HG03378 (cell line): ENCODE data around the gene FAM193B.
"Not testable (repeated sequence)": the region's sequence is repeated elsewhere in the genome, so short reads cannot be mapped to it uniquely, and the experiment has no call there.

ENCODE experiments used
- ATAC-seq: cut with Tn5 transposase; IDR thresholded peaks from one replicate; pipeline ENCODE4 v1.9.1; 2021; ENCODE audit warnings: mild to moderate bottlenecking, moderate library complexity; ENCODE audit not compliant: unreplicated experiment

FAM193B gene

GRCh38 chr5:177578316-177578715, 24.0 kb upstream of the FAM193B start:
- no peak for ATAC-seq

- ATAC-seq: no peak
Measured at GRCh38 chr5:177576169-177576568, 21.8 kb upstream of the FAM193B start.

GRCh38 chr5:177575488-177575887, 21.1 kb upstream of the FAM193B start:
- no peak for ATAC-seq

GRCh38 chr5:177569894-177570293, 15.5 kb upstream of the FAM193B start:
- no peak for ATAC-seq

- ATAC-seq: no peak
Measured at GRCh38 chr5:177568326-177568725, 14.0 kb upstream of the FAM193B start.

GRCh38 chr5:177565046-177565445, 10.7 kb upstream of the FAM193B start:
- ATAC-seq: no peak

GRCh38 chr5:177559446-177559941, 5.1 kb upstream of the FAM193B start:
- not testable (repeated sequence) for ATAC-seq

GRCh38 chr5:177557796-177558195, 3.4 kb upstream of the FAM193B start:
- ATAC-seq: no peak

- ATAC-seq: no peak
Measured at GRCh38 chr5:177557041-177557647, 2.8 kb upstream of the FAM193B start.

GRCh38 chr5:177555665-177556064, 1.3 kb upstream of the FAM193B start:
- no peak for ATAC-seq

- no peak for ATAC-seq
Measured at GRCh38 chr5:177555228-177555627, 865 bp upstream of the FAM193B start.

GRCh38 chr5:177553671-177554429, 513 bp downstream of the FAM193B start:
- ATAC-seq: peak; percentile 11

GRCh38 chr5:177552839-177553455, 1.4 kb downstream of the FAM193B start:
- ATAC-seq: no peak

- no peak for ATAC-seq
Measured at GRCh38 chr5:177550122-177550521, 4.2 kb downstream of the FAM193B start.

- no peak for ATAC-seq
Measured at GRCh38 chr5:177548495-177548894, 5.9 kb downstream of the FAM193B start.

GRCh38 chr5:177547736-177548135, 6.6 kb downstream of the FAM193B start:
- no peak for ATAC-seq

- ATAC-seq: no peak
Measured at GRCh38 chr5:177546258-177546741, 8.1 kb downstream of the FAM193B start.

- ATAC-seq: no peak
Measured at GRCh38 chr5:177545487-177546257, 8.7 kb downstream of the FAM193B start.

- no peak for ATAC-seq
Measured at GRCh38 chr5:177542816-177543465, 11.4 kb downstream of the FAM193B start.

GRCh38 chr5:177540438-177540837, 13.9 kb downstream of the FAM193B start:
- no peak for ATAC-seq
